ENCODE data around the gene CENPT. TPM values are rescaled to one million over a fixed set of nuclear protein-coding genes. Genes with fewer than 3 reads are reported as not detected.

The CENPT gene
- total and polyA plus RNA-seq, 2 of the 13 experiments (the other 11 are each of a cell fraction or from before 2014, with no cell fraction given), result 40.9 to 43.3 TPM

DNA sequence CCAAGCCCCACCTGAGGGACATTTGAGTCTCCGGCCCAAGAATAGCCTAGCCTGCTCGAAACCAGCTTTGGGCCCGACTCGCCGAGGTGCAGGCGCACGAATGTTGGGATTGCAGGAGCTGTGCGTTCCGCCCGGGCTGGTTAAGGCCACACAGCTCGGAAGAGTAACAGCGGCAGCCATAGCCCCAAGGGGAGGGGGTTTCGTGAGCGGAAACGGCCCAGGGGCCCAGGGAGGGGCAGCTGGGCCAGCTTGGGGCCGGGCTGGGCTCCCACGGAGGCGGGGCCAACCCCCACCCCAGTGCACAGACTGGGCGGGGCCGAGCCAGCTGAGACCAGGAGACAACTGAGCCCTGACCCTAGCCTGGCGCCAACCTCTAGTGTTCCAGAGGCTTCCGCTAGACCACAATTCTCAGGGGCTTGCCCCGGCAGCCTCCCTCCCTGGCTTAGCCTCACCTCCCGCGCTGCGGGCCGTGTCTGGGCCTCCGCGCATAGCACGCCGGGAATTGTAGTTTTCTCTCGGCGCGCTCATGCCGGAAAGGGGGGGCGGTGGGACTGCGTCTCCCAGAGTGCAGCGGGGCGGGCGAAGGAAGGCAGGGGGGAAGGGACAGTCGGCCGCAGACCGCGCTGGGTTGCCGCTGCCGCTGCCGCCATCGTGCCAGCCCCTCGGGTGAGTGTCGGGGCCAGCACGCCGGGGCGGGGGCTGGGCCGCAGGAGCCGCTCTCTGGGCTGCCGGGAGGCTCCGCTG lies 1.0 kb downstream of the CENPT start, which contains the start of gene NUTF2 (continued):
- TF ChIP-seq, protein P1, sequence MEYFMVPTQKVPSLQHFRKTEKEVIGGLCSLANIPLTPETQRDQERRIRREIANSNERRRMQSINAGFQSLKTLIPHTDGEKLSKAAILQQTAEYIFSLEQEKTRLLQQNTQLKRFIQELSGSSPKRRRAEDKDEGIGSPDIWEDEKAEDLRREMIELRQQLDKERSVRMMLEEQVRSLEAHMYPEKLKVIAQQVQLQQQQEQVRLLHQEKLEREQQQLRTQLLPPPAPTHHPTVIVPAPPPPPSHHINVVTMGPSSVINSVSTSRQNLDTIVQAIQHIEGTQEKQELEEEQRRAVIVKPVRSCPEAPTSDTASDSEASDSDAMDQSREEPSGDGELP (IDR thresholded peaks at IDR 0.05; ENCODE audit: borderline replicate concordance, low read depth), result peak; percentile 99
- TF ChIP-seq, protein P2, sequence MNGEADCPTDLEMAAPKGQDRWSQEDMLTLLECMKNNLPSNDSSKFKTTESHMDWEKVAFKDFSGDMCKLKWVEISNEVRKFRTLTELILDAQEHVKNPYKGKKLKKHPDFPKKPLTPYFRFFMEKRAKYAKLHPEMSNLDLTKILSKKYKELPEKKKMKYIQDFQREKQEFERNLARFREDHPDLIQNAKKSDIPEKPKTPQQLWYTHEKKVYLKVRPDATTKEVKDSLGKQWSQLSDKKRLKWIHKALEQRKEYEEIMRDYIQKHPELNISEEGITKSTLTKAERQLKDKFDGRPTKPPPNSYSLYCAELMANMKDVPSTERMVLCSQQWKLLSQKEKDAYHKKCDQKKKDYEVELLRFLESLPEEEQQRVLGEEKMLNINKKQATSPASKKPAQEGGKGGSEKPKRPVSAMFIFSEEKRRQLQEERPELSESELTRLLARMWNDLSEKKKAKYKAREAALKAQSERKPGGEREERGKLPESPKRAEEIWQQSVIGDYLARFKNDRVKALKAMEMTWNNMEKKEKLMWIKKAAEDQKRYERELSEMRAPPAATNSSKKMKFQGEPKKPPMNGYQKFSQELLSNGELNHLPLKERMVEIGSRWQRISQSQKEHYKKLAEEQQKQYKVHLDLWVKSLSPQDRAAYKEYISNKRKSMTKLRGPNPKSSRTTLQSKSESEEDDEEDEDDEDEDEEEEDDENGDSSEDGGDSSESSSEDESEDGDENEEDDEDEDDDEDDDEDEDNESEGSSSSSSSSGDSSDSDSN (CRISPR knock-in tag; IDR thresholded peaks at IDR 0.05), result peak; percentile 73
- no peak for TF ChIP-seq TCF7 (IDR thresholded peaks at IDR 0.05; ENCODE audit: low read depth)
- TF ChIP-seq CBFB (CRISPR knock-in tag; IDR thresholded peaks at IDR 0.05), result peak; percentile 93
- TF ChIP-seq, protein P3, sequence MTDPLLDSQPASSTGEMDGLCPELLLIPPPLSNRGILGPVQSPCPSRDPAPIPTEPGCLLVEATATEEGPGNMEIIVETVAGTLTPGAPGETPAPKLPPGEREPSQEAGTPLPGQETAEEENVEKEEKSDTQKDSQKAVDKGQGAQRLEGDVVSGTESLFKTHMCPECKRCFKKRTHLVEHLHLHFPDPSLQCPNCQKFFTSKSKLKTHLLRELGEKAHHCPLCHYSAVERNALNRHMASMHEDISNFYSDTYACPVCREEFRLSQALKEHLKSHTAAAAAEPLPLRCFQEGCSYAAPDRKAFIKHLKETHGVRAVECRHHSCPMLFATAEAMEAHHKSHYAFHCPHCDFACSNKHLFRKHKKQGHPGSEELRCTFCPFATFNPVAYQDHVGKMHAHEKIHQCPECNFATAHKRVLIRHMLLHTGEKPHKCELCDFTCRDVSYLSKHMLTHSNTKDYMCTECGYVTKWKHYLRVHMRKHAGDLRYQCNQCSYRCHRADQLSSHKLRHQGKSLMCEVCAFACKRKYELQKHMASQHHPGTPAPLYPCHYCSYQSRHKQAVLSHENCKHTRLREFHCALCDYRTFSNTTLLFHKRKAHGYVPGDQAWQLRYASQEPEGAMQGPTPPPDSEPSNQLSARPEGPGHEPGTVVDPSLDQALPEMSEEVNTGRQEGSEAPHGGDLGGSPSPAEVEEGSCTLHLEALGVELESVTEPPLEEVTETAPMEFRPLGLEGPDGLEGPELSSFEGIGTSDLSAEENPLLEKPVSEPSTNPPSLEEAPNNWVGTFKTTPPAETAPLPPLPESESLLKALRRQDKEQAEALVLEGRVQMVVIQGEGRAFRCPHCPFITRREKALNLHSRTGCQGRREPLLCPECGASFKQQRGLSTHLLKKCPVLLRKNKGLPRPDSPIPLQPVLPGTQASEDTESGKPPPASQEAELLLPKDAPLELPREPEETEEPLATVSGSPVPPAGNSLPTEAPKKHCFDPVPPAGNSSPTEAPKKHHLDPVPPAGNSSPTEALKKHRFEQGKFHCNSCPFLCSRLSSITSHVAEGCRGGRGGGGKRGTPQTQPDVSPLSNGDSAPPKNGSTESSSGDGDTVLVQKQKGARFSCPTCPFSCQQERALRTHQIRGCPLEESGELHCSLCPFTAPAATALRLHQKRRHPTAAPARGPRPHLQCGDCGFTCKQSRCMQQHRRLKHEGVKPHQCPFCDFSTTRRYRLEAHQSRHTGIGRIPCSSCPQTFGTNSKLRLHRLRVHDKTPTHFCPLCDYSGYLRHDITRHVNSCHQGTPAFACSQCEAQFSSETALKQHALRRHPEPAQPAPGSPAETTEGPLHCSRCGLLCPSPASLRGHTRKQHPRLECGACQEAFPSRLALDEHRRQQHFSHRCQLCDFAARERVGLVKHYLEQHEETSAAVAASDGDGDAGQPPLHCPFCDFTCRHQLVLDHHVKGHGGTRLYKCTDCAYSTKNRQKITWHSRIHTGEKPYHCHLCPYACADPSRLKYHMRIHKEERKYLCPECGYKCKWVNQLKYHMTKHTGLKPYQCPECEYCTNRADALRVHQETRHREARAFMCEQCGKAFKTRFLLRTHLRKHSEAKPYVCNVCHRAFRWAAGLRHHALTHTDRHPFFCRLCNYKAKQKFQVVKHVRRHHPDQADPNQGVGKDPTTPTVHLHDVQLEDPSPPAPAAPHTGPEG (CRISPR knock-in tag; IDR thresholded peaks at IDR 0.05), result peak; percentile 64
- TF ChIP-seq HNRNPK (IDR thresholded peaks at IDR 0.05; ENCODE audit: low read depth, low read length, poor library complexity, severe bottlenecking), result peak; percentile 89
- no peak for TF ChIP-seq ZNF180 (CRISPR knock-in tag; IDR thresholded peaks at IDR 0.05; ENCODE audit: borderline replicate concordance, low read depth)
- TF ChIP-seq, protein P4, sequence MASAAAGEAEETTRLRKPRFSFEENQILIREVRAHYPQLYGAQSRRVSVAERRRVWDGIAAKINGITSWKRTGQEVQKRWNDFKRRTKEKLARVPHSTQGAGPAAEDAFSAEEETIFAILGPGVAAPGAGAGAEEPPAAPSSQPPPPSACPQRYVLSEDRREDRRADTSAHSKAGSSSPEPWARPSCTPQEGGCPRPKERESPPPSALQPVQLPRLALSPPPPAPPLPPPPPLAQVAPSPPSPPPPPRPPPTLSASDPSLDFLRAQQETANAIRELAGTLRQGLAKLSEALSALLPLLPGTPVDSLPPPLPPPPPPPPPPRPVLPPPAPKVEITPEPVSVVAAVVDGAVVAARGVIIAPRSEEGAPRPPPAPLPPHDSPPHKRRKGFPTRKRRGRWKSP (CRISPR knock-in tag; IDR thresholded peaks at IDR 0.05), result peak; percentile 91
- TF ChIP-seq GTF2F1 (IDR thresholded peaks at IDR 0.05; ENCODE audit: low read length), result 0 out of 2 replicates have a peak, but pooled peaks have one; percentile 44
- no peak for TF ChIP-seq KDM4B (CRISPR knock-in tag; IDR thresholded peaks at IDR 0.05)
- TF ChIP-seq, protein P5, sequence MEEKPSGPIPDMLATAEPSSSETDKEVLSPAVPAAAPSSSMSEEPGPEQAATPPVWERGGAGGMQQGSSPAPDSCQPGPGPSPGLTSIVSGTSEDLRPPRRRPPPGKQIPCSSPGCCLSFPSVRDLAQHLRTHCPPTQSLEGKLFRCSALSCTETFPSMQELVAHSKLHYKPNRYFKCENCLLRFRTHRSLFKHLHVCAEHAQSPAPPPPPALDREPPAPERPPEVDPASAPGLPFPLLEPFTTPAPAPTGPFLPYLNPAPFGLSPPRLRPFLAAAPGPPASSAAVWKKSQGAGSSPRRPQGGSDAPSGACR (CRISPR knock-in tag; IDR thresholded peaks at IDR 0.05), result no peak
- TF ChIP-seq RBM22 (optimal IDR thresholded peaks at IDR 0.05; ENCODE audit: low read length), result peak; percentile 48
- TF ChIP-seq, protein P6, sequence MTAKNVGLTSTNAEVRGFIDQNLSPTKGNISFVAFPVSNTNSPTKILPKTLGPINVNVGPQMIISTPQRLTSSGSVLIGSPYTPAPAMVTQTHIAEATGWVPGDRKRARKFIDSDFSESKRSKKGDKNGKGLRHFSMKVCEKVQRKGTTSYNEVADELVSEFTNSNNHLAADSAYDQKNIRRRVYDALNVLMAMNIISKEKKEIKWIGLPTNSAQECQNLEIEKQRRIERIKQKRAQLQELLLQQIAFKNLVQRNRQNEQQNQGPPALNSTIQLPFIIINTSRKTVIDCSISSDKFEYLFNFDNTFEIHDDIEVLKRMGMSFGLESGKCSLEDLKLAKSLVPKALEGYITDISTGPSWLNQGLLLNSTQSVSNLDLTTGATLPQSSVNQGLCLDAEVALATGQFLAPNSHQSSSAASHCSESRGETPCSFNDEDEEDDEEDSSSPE (CRISPR knock-in tag; IDR thresholded peaks at IDR 0.05), result peak; percentile 97
- no peak; the same call in 1 of the 2 replicates for TF ChIP-seq ZNF775 (CRISPR knock-in tag; IDR thresholded peaks at IDR 0.05; ENCODE audit: borderline replicate concordance)
- TF ChIP-seq PPARG (CRISPR knock-in tag; conservative IDR thresholded peaks at IDR 0.05), result peak; percentile 61
- TF ChIP-seq PITX1 (CRISPR knock-in tag; IDR thresholded peaks at IDR 0.05), result peak; percentile 90
